Loucy (cell line): ENCODE data around the gene GRK6.

ENCODE experiments used
- H2AFZ ChIP-seq: fragments of 200-600 bp; sonication (generic); 2 replicates; pipeline ENCODE4 v1.6.0; 2016; ENCODE audit warnings: antibody characterized with exemption, mild to moderate bottlenecking, low read length, moderate library complexity
- H3F3A ChIP-seq: fragments of 200-600 bp; 2 replicates; pipeline ENCODE4 v1.6.0; 2016; ENCODE audit warnings: antibody characterized with exemption, low read depth, mild to moderate bottlenecking
- H3K27me3 ChIP-seq: fragments of 200-600 bp; sonication (generic); 2 replicates; pipeline ENCODE4 v1.6.1; 2014; ENCODE audit warnings: low read length, mild to moderate bottlenecking; ENCODE audit not compliant: insufficient read depth, poor library complexity, severe bottlenecking
- H3K36me3 ChIP-seq: fragments of 200-600 bp; sonication (generic); 2 replicates; pipeline ENCODE4 v1.6.1; 2016; ENCODE audit warnings: low read length; ENCODE audit not compliant: insufficient read depth
- H3K4me1 ChIP-seq: fragments of 200-600 bp; sonication (generic); 2 replicates; pipeline ENCODE4 v1.5.1; 2014; ENCODE audit warnings: low read length, mild to moderate bottlenecking; ENCODE audit not compliant: insufficient read depth, poor library complexity, severe bottlenecking
- H3K4me2 ChIP-seq: fragments of 200-600 bp; sonication (generic); 2 replicates; pipeline ENCODE4 v1.6.0; 2014; ENCODE audit warnings: antibody characterized with exemption, low read length, low read depth, mild to moderate bottlenecking; ENCODE audit not compliant: poor library complexity, severe bottlenecking
- H3K4me3 ChIP-seq: fragments of 200-600 bp; sonication (generic); 2 replicates; pipeline ENCODE4 v1.5.1; 2014; ENCODE audit warnings: low read length, mild to moderate bottlenecking, mixed read lengths; ENCODE audit not compliant: poor library complexity, severe bottlenecking
- H3K79me2 ChIP-seq: fragments of 200-600 bp; sonication (generic); 2 replicates; pipeline ENCODE4 v1.6.1; 2014; ENCODE audit warnings: low read length; ENCODE audit not compliant: insufficient read depth
- H3K9ac ChIP-seq: fragments of 200-600 bp; sonication (generic); 2 replicates; pipeline ENCODE4 v1.6.0; 2014; ENCODE audit warnings: mild to moderate bottlenecking, low read depth, low read length, moderate library complexity; ENCODE audit not compliant: poor library complexity, severe bottlenecking
- H3K9me2 ChIP-seq: fragments of 200-600 bp; sonication (generic); replicated peaks from 2 replicates; pipeline ENCODE4 v1.6.1; 2016; ENCODE audit warnings: low read depth, low read length, mixed read lengths
- H3K9me3 ChIP-seq: fragments of 200-600 bp; sonication (generic); 2 replicates; pipeline ENCODE4 v1.6.1; 2014; ENCODE audit warnings: mild to moderate bottlenecking, antibody characterized with exemption, low read length, low read depth; ENCODE audit not compliant: insufficient read depth
- H4K20me1 ChIP-seq: fragments of 200-600 bp; sonication (generic); 2 replicates; pipeline ENCODE4 v1.6.0; 2014; ENCODE audit warnings: antibody characterized with exemption, low read length, mild to moderate bottlenecking; ENCODE audit not compliant: insufficient read depth, poor library complexity, severe bottlenecking
- CTCF ChIP-seq: fragments of 200-600 bp; sonication (generic); conservative IDR thresholded peaks from 2 replicates; pipeline ENCODE4 v1.5.1; 2014; ENCODE audit warnings: mild to moderate bottlenecking, antibody characterized with exemption, low read length
- EZH2phosphoT487 ChIP-seq: fragments of 200-600 bp; IDR thresholded peaks from 2 replicates; pipeline ENCODE4 v1.6.1; 2018; ENCODE audit warnings: antibody characterized with exemption, mild to moderate bottlenecking, moderate library complexity, borderline replicate concordance

The GRK6 gene

DNA sequence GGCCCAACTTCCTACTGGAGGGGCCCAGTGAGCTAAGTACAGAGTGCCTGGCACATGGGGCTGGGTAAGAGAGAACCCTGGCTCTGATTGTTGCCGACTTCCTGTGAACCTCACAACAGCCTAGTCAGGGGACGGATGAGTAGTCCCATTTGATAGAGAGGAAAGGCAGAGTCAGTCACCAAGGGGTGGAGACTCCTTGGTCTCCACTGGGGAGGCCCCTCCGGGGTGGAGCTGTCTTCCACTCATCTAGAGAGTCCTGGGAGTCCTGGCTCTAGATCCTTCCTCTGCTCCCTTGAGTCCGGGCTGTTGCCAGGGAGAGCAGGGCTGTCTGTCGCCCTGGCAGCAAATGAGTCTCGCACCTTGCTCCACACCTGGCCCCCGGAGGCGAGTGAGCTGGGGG, 8.0 kb downstream of the GRK6 start:
- Histone ChIP-seq H4K20me1 (peaks cover 7% of the 10 kb centered on the region), H2AFZ (no peak overlapping the region), H3F3A (no peaks in the 10 kb centered on the region), H3K4me3 (no peak overlapping the region), H3K4me2 (no peak overlapping the region), H3K27me3 (no peaks in the 10 kb centered on the region), H3K9me3 (no peaks in the 10 kb centered on the region), H3K9ac (no peak overlapping the region), H3K4me1 (peaks cover 32% of the 10 kb centered on the region), H3K9me2 (no peaks in the 10 kb centered on the region), H3K36me3 (peaks cover 36% of the 10 kb centered on the region; the same call in 1 of the 2 replicates), H3K79me2 (peaks cover 35% of the 10 kb centered on the region)
- TF ChIP-seq CTCF (no peak), EZH2phosphoT487 (no peak)

DNA sequence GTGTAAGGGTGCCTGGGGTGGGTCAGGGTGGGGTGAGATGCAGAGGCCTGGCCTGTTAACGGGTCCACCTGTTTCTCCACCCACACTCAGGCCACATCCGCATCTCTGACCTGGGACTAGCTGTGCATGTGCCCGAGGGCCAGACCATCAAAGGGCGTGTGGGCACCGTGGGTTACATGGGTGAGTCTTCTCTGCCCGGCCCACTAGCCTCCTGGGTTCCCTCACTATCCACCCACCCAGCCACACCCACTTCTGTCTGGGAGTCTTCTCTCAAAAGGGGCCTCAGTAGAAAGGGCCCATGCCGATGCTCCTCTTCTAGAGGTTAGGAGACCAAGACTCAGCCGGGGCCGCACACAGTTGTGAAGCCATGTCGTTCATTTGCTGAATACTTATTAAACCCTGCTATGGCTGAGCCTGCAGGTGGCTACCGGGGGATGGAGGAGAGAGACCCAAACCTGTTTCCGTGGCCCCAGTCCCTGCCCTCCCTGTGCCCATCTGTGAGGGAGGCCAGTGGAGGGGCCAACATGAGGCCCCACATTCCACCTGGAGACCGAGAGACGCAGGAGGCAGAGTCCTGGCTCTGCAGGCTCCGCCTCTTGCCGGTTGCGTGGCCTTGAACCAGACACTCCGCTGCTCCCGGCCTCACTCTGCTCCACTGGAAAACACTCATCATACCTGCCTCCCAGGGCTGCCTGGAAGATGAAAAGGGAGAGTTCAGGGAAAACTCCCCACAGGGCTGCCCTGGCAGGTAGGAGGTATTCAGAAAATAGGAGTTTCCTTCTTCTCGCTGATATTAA, 8.7 kb downstream of the GRK6 start:
- Histone ChIP-seq H3K9me2 (no peaks in the 10 kb centered on the region), H3K4me1 (peaks cover 25% of the 10 kb centered on the region), H3K27me3 (no peaks in the 10 kb centered on the region), H3K4me3 (no peak overlapping the region), H3F3A (no peaks in the 10 kb centered on the region), H3K9ac (no peak overlapping the region), H3K4me2 (no peak overlapping the region), H3K36me3 (peaks cover 36% of the 10 kb centered on the region; the same call in 1 of the 2 replicates), H3K79me2 (peaks cover 28% of the 10 kb centered on the region), H3K9me3 (no peaks in the 10 kb centered on the region), H4K20me1 (peaks cover 2% of the 10 kb centered on the region), H2AFZ (no peak overlapping the region)
- TF ChIP-seq EZH2phosphoT487, result no peak
- no peak for TF ChIP-seq CTCF

DNA sequence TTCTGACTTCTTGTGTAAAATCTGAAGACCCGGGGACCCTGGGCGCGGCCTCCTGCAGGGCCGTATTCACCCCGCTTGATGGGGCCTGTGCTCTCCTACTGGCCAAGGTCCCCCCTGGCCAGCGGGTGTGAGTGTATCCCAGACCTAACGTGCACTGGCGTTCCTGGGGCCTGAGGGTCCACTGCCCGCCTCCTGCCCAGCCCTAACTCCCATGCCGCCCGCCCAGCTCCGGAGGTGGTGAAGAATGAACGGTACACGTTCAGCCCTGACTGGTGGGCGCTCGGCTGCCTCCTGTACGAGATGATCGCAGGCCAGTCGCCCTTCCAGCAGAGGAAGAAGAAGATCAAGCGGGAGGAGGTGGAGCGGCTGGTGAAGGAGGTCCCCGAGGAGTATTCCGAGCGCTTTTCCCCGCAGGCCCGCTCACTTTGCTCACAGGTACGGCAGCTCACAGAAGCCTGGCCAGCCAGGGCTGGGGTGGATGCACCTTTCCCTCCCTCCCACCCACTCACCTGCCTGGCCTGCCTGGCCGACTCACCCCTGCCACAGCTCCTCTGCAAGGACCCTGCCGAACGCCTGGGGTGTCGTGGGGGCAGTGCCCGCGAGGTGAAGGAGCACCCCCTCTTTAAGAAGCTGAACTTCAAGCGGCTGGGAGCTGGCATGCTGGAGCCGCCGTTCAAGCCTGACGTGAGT, 9.5 kb downstream of the GRK6 start:
- TF ChIP-seq CTCF (no peak), EZH2phosphoT487 (no peak)
- Histone ChIP-seq H3K4me2 (no peak overlapping the region), H3K36me3 (peaks cover 36% of the 10 kb centered on the region; the same call in 1 of the 2 replicates), H3K9me3 (no peaks in the 10 kb centered on the region), H3K4me3 (no peak overlapping the region), H3K4me1 (peaks cover 17% of the 10 kb centered on the region), H3K9ac (no peak overlapping the region), H4K20me1 (no peaks in the 10 kb centered on the region), H3F3A (no peaks in the 10 kb centered on the region), H2AFZ (no peak overlapping the region), H3K27me3 (no peaks in the 10 kb centered on the region), H3K9me2 (no peaks in the 10 kb centered on the region), H3K79me2 (peaks cover 19% of the 10 kb centered on the region; the same call in 1 of the 2 replicates)
